ENCODE measurements around the gene TRMT112. TPM values are rescaled to one million over a fixed set of nuclear protein-coding genes. Genes with fewer than 3 reads are reported as not detected.
A peak's percentile ranks its signal among the peaks of the same experiment; 100 is the strongest.

Gene TRMT112
- total RNA-seq, 2 experiments from 2014 or later = 197 TPM

DNA sequence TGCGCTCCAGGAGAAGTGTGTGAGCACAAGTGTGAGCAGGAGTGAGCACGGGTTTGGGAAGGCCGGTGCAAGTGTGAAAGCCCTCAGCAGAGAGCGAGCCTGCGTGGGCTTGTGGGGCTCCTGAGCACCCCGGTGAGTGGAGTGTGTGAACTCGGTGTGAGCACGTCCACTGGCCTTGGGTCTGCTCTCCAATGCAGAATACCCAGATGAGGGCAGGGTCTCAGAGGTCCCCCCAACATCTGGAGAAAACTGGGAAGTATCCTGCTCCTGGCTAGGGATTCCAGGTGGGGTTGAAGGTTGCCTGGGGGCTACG lies 10.8 kb downstream of the TRMT112 start:
- CTCF ChIA-PET = interaction anchor here (1.4 to 6.0 kb wide), 2 partner anchors 11 to 55 kb away, joined by 4 to 29 read pairs; partner anchors contain the start of genes PLCB3, PRDX5 and TRMT112
- TF ChIP-seq, protein P1, sequence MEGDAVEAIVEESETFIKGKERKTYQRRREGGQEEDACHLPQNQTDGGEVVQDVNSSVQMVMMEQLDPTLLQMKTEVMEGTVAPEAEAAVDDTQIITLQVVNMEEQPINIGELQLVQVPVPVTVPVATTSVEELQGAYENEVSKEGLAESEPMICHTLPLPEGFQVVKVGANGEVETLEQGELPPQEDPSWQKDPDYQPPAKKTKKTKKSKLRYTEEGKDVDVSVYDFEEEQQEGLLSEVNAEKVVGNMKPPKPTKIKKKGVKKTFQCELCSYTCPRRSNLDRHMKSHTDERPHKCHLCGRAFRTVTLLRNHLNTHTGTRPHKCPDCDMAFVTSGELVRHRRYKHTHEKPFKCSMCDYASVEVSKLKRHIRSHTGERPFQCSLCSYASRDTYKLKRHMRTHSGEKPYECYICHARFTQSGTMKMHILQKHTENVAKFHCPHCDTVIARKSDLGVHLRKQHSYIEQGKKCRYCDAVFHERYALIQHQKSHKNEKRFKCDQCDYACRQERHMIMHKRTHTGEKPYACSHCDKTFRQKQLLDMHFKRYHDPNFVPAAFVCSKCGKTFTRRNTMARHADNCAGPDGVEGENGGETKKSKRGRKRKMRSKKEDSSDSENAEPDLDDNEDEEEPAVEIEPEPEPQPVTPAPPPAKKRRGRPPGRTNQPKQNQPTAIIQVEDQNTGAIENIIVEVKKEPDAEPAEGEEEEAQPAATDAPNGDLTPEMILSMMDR (IDR thresholded peaks at IDR 0.05) = no peak
- H3K27ac Mint-ChIP-seq = peak overlapping the region; percentile 89
- POLR2A ChIA-PET = interaction anchor here (0.8 to 4.8 kb wide), 3 partner anchors 10 to 35 kb away, joined by 3 to 35 read pairs (median 3); partner anchors contain the start of genes CCDC88B, PRDX5 and TRMT112
- H3K4me1 Mint-ChIP-seq (ENCODE audit: low read depth) = peaks cover 28% of the 10 kb centered on the region
- peak overlapping the region; percentile 90 for H3K4me3 Mint-ChIP-seq
- H3K9me3 Mint-ChIP-seq = no peaks in the 10 kb centered on the region
- intact Hi-C loops (cut with micrococcal nuclease) = loop anchor here (10.0 kb wide), 1 partner anchor 62 kb away; the partner anchor contains the start of genes FKBP2 and PPP1R14B
- DNase-seq (no peak), ATAC-seq (no peak)
- peaks cover 21% of the 10 kb centered on the region for H3K36me3 Mint-ChIP-seq (ENCODE audit: low read depth)
- H3K27me3 Mint-ChIP-seq = peaks cover 4% of the 10 kb centered on the region

DNA sequence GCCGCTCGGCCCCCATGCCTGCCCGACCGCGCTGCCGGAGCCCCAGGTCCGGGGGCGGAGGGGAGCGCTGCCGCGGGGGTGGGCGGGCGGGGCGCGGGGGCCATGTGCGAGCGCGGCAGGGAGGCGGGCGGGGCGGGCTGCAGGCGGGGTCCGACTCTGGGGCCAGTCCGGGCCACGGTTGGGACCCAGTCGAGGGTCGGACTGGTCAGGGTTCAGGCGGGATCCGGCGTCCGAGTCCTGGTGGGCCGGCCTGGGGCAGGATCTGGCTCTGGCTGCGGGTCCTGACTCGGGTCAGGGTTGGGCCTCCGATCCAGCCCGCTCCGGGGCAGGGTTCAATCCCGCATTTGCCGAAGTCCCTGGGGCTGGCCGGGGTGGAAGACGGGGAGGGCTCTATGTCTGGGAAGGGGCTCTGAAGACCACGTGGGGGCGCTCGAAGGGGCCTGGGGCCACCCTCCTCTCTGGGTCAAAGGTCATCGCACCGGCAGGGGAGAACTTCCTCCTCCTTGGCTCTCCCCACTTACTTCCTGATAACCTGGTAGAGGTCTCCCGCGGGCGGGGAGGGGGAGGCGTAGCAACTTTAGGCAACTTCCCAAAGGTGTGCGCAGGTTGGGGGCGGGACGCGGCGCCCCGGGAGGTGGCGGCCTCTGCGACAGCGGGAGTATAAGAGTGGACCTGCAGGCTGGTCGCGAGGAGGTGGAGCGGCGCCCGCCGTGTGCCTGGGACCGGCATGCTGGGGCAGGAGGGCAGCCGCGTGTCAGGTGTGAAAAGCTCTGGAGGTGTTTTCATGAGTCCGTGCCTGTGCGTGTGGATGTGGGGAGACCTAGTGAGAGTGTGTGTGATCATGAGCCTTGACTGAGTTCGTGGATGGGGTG lies 11.4 kb downstream of the TRMT112 start:
- ATAC-seq (peak; percentile 3), DNase-seq (peak; percentile 76)
- H3K9me3 Mint-ChIP-seq = no peaks in the 10 kb centered on the region
- ChIA-PET CTCF (interaction anchor here (1.4 to 6.0 kb wide), 4 partner anchors 11 to 306 kb away, joined by 4 to 29 read pairs (median 8); partner anchors contain the start of genes PLCB3, PRDX5 and TRMT112), POLR2A (interaction anchor here (0.8 to 5.3 kb wide), 7 partner anchors 11 to 100 kb away, joined by 3 to 55 read pairs (median 6); partner anchors contain the start of genes CCDC88B, FERMT3, PRDX5 and TRMT112)
- peaks cover 5% of the 10 kb centered on the region for H3K27me3 Mint-ChIP-seq
- peak overlapping the region; percentile 90 for H3K4me3 Mint-ChIP-seq
- intact Hi-C loops (cut with micrococcal nuclease) = loop anchor here (10.0 kb wide), 1 partner anchor 61 kb away; the partner anchor contains the start of genes FKBP2 and PPP1R14B
- H3K27ac Mint-ChIP-seq = peak overlapping the region; percentile 89
- TF ChIP-seq, protein P1 (IDR thresholded peaks at IDR 0.05) = no peak
- peaks cover 26% of the 10 kb centered on the region for H3K4me1 Mint-ChIP-seq (ENCODE audit: low read depth)
- peaks cover 19% of the 10 kb centered on the region for H3K36me3 Mint-ChIP-seq (ENCODE audit: low read depth)

DNA sequence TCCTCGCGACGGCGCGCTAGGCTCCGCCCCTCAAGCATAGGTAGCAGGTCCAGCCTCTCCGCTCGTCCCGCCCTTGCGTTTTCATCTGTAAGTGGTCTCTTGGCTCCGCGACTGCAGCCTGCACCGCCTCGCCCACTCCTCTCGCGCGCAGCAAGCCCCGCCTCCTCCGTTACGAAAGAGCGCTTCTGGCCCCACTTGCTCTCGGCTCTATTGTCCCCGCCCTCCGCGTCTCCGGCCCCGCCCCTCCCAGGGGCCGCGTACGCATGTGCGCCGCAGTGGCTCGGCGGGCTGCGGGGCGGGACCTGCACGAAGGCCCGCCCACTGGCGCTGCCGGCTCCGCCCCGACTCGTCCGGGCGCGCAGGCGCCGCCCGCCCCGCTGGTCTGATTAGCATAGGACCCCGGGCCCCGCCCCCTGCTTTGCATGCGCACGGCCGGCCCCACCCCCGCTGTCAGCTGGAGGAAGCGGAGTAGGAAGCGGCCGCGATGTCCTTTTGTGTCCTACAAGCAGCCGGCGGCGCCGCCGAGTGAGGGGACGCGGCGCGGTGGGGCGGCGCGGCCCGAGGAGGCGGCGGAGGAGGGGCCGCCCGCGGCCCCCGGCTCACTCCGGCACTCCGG lies 12.2 kb downstream of the TRMT112 start, which contains the start of gene ESRRA:
ESRRA (plus strand) TSS at position 450 of the 616 bp plus-strand sequence. CDS start 1,656 bp downstream, outside the sequence.
- DNase-seq (peak; percentile 100), ATAC-seq (peak; percentile 84)
- CTCF ChIA-PET = interaction anchor here (0.8 to 6.0 kb wide), 24 partner anchors 10 to 384 kb away, joined by 3 to 111 read pairs (median 6); partner anchors contain the start of genes BAD, DNAJC4, FERMT3 and GPR137
- H3K27me3 Mint-ChIP-seq = peaks cover 13% of the 10 kb centered on the region
- H3K36me3 Mint-ChIP-seq (ENCODE audit: low read depth) = peaks cover 16% of the 10 kb centered on the region
- POLR2A ChIA-PET = interaction anchor here (0.8 to 5.3 kb wide), 16 partner anchors 12 to 1464 kb away, joined by 3 to 55 read pairs (median 6); partner anchors contain the start of genes BAD, FERMT3, FKBP2 and PRDX5
- intact Hi-C loops (cut with micrococcal nuclease) = loop anchor here (10.0 kb wide), 1 partner anchor 60 kb away; the partner anchor contains the start of genes FKBP2 and PPP1R14B
- H3K9me3 Mint-ChIP-seq = no peaks in the 10 kb centered on the region
- TF ChIP-seq, protein P1 (IDR thresholded peaks at IDR 0.05) = no peak
- peak within 1 kb of the TSS; percentile 90 for H3K4me3 Mint-ChIP-seq
- peaks cover 31% of the 10 kb centered on the region for H3K4me1 Mint-ChIP-seq (ENCODE audit: low read depth)
- H3K27ac Mint-ChIP-seq = peak within 1 kb of the TSS; percentile 97

DNA sequence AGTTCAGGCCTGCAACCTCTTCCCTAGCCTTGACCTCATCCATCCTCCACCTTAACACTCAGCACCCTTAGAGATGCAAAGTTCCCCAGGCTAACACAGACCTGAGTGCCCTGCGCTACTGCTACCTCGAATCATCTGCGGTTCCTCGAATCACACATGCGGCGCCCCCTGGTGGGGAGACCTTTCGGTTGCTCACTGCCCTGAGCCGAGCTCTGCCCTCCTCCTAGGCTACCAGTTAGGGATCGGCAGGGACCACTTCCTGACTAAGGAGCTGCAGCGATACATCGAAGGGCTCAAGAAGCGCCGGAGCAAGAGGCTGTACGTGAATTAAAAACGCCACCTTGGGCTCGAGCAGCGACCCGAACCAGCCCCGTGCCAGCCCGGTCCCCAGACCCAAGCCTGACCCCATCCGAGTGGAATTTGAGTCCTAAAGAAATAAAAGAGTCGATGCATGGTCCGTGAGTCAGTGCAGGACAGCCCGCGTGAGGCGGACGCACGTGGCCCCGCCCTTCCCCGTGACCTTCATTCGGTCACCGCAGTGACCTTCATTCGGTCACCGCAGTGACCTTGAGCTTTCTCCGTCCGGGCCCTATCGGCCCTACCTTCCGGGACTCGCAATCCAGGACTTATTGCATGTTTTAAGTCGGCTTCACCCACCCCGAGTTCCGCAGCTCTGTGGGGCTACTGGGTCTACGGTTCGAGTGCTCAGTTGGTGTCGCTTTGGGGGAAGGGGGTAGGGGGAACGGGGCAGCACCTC lies 12.9 kb downstream of the TRMT112 start:
- no peaks in the 10 kb centered on the region for H3K9me3 Mint-ChIP-seq
- H3K27me3 Mint-ChIP-seq = peaks cover 18% of the 10 kb centered on the region
- peaks cover 15% of the 10 kb centered on the region for H3K36me3 Mint-ChIP-seq (ENCODE audit: low read depth)
- intact Hi-C loops (cut with micrococcal nuclease) = loop anchor here (5.0 to 10.0 kb wide), 2 partner anchors 60 to 102 kb away; partner anchors contain the start of genes FKBP2 and PPP1R14B
- ATAC-seq (peak; percentile 38), DNase-seq (peak; percentile 99)
- ChIA-PET CTCF (interaction anchor here (0.8 to 6.0 kb wide), 28 partner anchors 9 to 384 kb away, joined by 3 to 111 read pairs (median 6); partner anchors contain the start of genes BAD, DNAJC4, FERMT3 and GPR137), POLR2A (interaction anchor here (0.6 to 5.3 kb wide), 21 partner anchors 9 to 1463 kb away, joined by 3 to 55 read pairs (median 6); partner anchors contain the start of genes BAD, FERMT3, FKBP2 and PRDX5)
- peak overlapping the region; percentile 97 for H3K27ac Mint-ChIP-seq
- peaks cover 29% of the 10 kb centered on the region for H3K4me1 Mint-ChIP-seq (ENCODE audit: low read depth)
- TF ChIP-seq, protein P1 (IDR thresholded peaks at IDR 0.05) = peak; percentile 87
- peak overlapping the region; percentile 89 for H3K4me3 Mint-ChIP-seq

All from activated CD8-positive, alpha-beta T cell treated with anti-CD3 and anti-CD28 coated beads for 36 hours (primary cell).